NB4 (cell line): ENCODE measurements around the gene TEDDM1.
"Not testable (repeated sequence)": the region's sequence is repeated elsewhere in the genome, so short reads cannot be mapped to it uniquely, and the experiment has no call there.

Source experiments
- DNase-seq: peaks from one replicate; pipeline ENCODE4 v3.0.0; 2010; ENCODE audit warnings: low read depth
- H3K4me3 ChIP-seq: one replicate; pipeline ENCODE4 v1.5.1; 2011; ENCODE audit warnings: mild to moderate bottlenecking, low read depth, low read length, moderate library complexity
- MYC ChIP-seq: IDR thresholded peaks from 2 replicates; pipeline ENCODE4 v1.6.1; 2011; ENCODE audit warnings: low read depth, low read length
- POLR2A ChIP-seq: IDR thresholded peaks from 2 replicates; pipeline ENCODE4 v1.6.1; 2011; ENCODE audit warnings: mild to moderate bottlenecking; ENCODE audit not compliant: insufficient read length; ENCODE audit errors: extremely low read depth
- TF ChIP-seq, protein P1 (sequence below): IDR thresholded peaks from one replicate; pipeline ENCODE4 v1.5.1; 2012; ENCODE audit warnings: low read depth, low read length
- TF ChIP-seq, protein P2 (sequence below): IDR thresholded peaks from 2 replicates; pipeline ENCODE4 v1.6.1; 2011; ENCODE audit warnings: low read depth, low read length

TEDDM1 gene

DNA sequence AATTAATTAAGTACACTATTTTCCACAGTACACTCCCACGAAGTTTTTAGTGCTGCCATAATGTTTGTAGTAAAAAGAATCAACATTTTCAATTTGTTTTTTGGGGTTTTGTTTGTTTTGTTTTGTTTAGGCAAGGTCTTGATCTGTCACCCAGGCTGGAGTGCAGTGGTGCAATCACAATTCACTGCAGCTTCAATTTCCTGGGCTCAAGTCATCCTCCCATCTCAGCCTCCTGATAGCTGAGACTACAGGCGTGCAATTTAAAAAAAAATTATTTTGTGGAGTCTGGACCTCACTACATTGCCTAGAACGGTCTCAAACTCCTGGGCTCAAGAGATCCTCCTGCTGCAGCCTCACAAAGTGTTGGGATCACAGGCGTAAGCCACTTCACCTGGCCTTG, 20.3 kb downstream of the TEDDM1 start:
- DNase-seq: no peak
- TF ChIP-seq POLR2A (no peak), MYC (no peak)
- TF ChIP-seq, protein P1, sequence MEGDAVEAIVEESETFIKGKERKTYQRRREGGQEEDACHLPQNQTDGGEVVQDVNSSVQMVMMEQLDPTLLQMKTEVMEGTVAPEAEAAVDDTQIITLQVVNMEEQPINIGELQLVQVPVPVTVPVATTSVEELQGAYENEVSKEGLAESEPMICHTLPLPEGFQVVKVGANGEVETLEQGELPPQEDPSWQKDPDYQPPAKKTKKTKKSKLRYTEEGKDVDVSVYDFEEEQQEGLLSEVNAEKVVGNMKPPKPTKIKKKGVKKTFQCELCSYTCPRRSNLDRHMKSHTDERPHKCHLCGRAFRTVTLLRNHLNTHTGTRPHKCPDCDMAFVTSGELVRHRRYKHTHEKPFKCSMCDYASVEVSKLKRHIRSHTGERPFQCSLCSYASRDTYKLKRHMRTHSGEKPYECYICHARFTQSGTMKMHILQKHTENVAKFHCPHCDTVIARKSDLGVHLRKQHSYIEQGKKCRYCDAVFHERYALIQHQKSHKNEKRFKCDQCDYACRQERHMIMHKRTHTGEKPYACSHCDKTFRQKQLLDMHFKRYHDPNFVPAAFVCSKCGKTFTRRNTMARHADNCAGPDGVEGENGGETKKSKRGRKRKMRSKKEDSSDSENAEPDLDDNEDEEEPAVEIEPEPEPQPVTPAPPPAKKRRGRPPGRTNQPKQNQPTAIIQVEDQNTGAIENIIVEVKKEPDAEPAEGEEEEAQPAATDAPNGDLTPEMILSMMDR: no peak
- TF ChIP-seq, protein P2, sequence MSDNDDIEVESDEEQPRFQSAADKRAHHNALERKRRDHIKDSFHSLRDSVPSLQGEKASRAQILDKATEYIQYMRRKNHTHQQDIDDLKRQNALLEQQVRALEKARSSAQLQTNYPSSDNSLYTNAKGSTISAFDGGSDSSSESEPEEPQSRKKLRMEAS: no peak
- H3K4me3 ChIP-seq: no peak overlapping the region

DNA sequence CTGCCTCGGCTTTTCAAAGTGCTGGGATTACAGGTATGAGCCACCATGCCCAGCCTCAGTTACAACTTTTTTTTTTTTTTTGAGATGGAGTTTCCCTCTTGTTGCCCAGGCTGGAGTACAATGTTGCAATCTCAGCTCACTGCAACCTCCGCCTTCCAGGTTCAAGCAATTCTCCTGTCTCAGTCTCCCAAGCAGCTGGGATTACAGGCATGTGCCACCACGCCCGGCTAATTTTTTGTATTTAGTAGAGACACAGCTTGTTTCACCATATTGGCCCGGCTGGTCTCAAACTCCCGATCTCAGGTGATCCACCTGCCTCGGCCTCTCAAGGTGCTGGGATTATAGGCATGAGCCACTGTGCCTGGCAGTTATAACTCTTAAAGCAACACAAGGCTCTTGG, 20.7 kb downstream of the TEDDM1 start:
- DNase-seq, H3K4me3 ChIP-seq: not testable (repeated sequence)

DNA sequence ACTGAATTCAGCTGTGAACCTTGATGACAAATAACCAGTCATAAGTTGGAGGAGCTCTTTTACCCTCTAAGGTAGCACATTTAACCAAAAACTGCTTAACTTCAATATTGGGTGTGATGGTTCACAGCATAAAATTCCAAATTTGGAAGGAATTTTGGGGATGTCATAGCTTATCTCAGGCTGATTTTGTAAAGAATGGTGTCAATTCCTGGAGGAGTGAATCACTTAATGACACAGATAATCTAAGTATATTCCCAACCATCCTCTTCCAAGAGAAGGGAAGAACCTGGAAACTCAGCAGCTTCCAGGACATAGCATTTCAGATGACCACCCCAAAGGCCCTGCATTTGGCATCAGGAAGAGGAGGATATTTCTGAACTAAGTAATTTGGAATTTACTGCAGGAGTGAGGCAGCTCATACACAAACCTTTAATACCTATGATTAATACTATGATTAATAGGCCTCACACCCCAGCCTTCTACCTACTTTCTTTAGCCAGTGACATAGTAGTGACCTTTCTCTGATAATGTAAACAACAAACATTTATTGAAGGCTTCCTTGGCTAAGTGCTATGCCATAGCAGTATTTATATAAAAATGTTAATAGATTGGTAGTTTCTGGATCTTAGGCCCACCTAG, 23.4 kb downstream of the TEDDM1 start:
- TF ChIP-seq, protein P2: no peak
- TF ChIP-seq POLR2A: no peak
- no peak for TF ChIP-seq MYC
- TF ChIP-seq, protein P1: no peak
- DNase-seq: no peak
- no peak overlapping the region for H3K4me3 ChIP-seq

DNA sequence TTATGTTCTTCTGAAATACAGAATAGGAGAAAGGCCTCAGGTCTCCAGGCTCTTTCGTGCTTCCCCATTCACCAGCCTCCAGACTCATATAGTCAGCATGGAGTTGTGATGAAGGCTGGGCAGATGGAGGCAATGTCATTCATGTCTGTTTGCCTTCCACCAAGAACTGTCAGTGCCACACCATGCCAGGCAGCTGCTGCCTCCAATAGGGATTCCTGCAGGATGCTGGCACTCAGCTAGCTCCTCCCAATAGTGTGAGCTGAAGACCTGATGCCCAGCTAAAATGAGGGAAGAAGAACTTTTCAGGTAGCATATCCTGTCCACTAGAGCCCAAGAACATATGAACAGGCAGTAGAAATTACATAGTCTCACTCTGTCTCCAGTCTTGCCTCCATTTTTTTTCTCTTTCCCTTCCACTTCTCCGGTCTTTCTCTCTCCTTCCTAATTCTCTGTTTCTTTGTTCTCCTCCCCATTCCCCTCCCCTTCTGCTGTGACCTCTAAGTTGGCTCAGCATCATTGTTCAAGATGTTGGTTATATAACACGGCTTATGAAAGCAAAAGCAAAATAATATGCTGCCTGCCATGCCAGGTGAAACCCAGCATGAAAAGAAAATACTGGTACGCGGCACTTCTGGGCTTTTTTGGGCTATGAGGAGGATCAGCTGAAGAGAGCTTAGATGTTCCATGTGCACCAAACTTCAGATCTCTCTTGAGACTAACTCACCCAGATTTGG, 26.2 kb downstream of the TEDDM1 start:
- H3K4me3 ChIP-seq: no peak overlapping the region
- TF ChIP-seq, protein P1: no peak
- TF ChIP-seq MYC (no peak), POLR2A (no peak)
- TF ChIP-seq, protein P2: no peak
- DNase-seq: no peak

DNA sequence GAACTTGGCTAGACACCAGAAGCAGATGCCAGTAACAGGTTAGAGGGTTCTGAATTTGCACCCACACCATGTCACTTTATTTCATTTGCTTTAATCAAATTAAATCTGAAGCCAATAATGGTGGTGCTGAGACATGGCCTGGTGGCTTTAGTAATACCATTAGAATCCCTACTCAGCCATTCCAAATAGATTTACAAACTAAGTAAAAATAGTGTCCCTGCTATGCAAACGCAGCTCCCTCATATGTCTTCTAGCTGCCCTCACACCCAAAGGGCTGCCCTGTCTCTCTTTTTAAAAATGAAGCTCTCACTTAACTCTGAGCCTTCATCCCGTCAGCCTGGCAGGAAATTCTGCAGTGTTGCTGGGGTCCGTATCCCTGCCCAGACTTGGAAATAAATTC, 29.9 kb downstream of the TEDDM1 start:
- no peak overlapping the region for H3K4me3 ChIP-seq
- TF ChIP-seq, protein P1: no peak
- TF ChIP-seq POLR2A (no peak), MYC (no peak)
- no peak for DNase-seq

DNA sequence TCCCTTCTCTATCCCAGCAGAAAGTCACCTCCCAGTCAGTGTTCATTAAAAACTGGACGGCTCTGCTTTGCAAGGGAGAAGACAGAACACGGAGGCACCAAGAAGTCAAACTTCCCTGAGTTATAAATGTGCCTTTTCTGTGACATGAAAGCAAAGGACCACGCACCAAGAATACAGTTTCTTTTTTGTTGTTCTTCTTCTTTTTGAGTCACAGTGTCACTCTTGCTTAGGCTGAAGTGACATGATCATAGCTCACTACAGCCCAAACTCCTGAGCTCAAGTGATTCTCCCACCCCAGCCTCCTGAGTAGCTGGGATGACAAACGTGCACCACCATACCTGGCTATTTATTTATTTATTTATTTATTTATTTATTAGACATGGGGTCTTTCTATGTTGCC, 31.6 kb downstream of the TEDDM1 start:
- DNase-seq: no peak
- H3K4me3 ChIP-seq: no peak overlapping the region
- TF ChIP-seq POLR2A (no peak), MYC (no peak)
- TF ChIP-seq, protein P2: no peak
- TF ChIP-seq, protein P1: no peak
